HEK293 (cell line): Measurements from ENCODE around the gene ISG15.
A peak's percentile ranks its signal among the peaks of the same experiment; 100 is the strongest.

Experiments
- CTCF ChIA-PET: fragments of 350-600 bp; formaldehyde crosslinking; extraction: SDS; loops from one replicate; lab custom pipeline; 2021; ENCODE audit warnings: antibody characterized with exemption; lab: Yijun Ruan, JAX
- POLR2A ChIA-PET: fragments of 300-600 bp; formaldehyde crosslinking; extraction: SDS; loops from one replicate; lab custom pipeline; 2020; ENCODE audit warnings: antibody characterized with exemption, inconsistent platforms; lab: Yijun Ruan, JAX
- H3K27ac ChIP-seq: fragments of 200-500 bp; sonication (Bioruptor generic); 2 replicates; pipeline ENCODE4 v1.5.1; 2014; ENCODE audit warnings: low read depth, low read length, control low read depth, inconsistent platforms; ENCODE audit errors: extremely low read depth
- H3K36me3 ChIP-seq, 2 experiments: fragments of 200-500 bp in 1 of 2; sonication (Bioruptor generic) in 1 of 2; 1 replicate in 1 of 2; 2 replicates in 1 of 2; pipeline ENCODE4 v1.5.1; 2014 to 2017; ENCODE audit warnings: inconsistent platforms in 2 of 2, low read length in 2 of 2; ENCODE audit not compliant: control insufficient read depth in 2 of 2, insufficient read depth in 1 of 2
- H3K4me1 ChIP-seq: fragments of 200-500 bp; sonication (Bioruptor generic); 2 replicates; pipeline ENCODE4 v1.5.1; 2014; ENCODE audit warnings: mild to moderate bottlenecking, low read length, inconsistent platforms; ENCODE audit not compliant: control insufficient read depth, insufficient read depth
- H3K4me3 ChIP-seq: 2 replicates; pipeline ENCODE4 v1.5.1; 2011; ENCODE audit warnings: low read depth, mild to moderate bottlenecking, control low read depth, low read length, moderate library complexity
- H3K9me3 ChIP-seq: fragments of 200-500 bp; sonication (Bioruptor generic); 2 replicates; pipeline ENCODE4 v1.5.1; 2014; ENCODE audit warnings: low read depth, low read length, inconsistent platforms; ENCODE audit not compliant: control insufficient read depth, insufficient read depth
- FEZF1 ChIP-seq: fragments of 450-650 bp; formaldehyde crosslinking; IDR thresholded peaks from 2 replicates; pipeline ENCODE4 v1.5.1; 2016; ENCODE audit warnings: missing biosample characterization, missing genetic modification characterization
- GLIS1 ChIP-seq: fragments of 450-650 bp; formaldehyde crosslinking; IDR thresholded peaks from 2 replicates; pipeline ENCODE4 v1.5.1; 2016; ENCODE audit warnings: missing biosample characterization, missing genetic modification characterization
- KLF16 ChIP-seq: fragments of 450-650 bp; formaldehyde crosslinking; IDR thresholded peaks from 2 replicates; pipeline ENCODE4 v1.5.1; 2017; ENCODE audit warnings: missing biosample characterization, missing genetic modification characterization
- KLF8 ChIP-seq: fragments of 450-650 bp; formaldehyde crosslinking; IDR thresholded peaks from 2 replicates; pipeline ENCODE4 v1.5.1; 2016; ENCODE audit warnings: missing biosample characterization, missing genetic modification characterization
- SCRT1 ChIP-seq: fragments of 450-650 bp; formaldehyde crosslinking; IDR thresholded peaks from 2 replicates; pipeline ENCODE4 v1.5.1; 2016; ENCODE audit warnings: missing biosample characterization, missing genetic modification characterization, borderline replicate concordance
- SP7 ChIP-seq: fragments of 450-650 bp; formaldehyde crosslinking; IDR thresholded peaks from 2 replicates; pipeline ENCODE4 v1.5.1; 2016; ENCODE audit warnings: missing biosample characterization, missing genetic modification characterization
- WT1 ChIP-seq: fragments of 450-650 bp; formaldehyde crosslinking; IDR thresholded peaks from 2 replicates; pipeline ENCODE4 v1.5.1; 2016; ENCODE audit warnings: missing biosample characterization, missing genetic modification characterization
- ZFHX2 ChIP-seq: fragments of 450-650 bp; formaldehyde crosslinking; conservative IDR thresholded peaks from 2 replicates; pipeline ENCODE4 v1.5.1; 2016; ENCODE audit warnings: missing biosample characterization, missing genetic modification characterization
- ZFP69B ChIP-seq: fragments of 450-650 bp; formaldehyde crosslinking; IDR thresholded peaks from 2 replicates; pipeline ENCODE4 v1.5.1; 2016; ENCODE audit warnings: missing biosample characterization, missing genetic modification characterization
- ZNF2 ChIP-seq: fragments of 450-650 bp; formaldehyde crosslinking; IDR thresholded peaks from 2 replicates; pipeline ENCODE4 v1.5.1; 2016; ENCODE audit warnings: missing biosample characterization, missing genetic modification characterization
- ZNF211 ChIP-seq: fragments of 450-650 bp; formaldehyde crosslinking; IDR thresholded peaks from 2 replicates; pipeline ENCODE4 v1.5.1; 2016; ENCODE audit warnings: low read depth, missing biosample characterization, missing genetic modification characterization
- ZNF221 ChIP-seq: fragments of 450-650 bp; formaldehyde crosslinking; IDR thresholded peaks from 2 replicates; pipeline ENCODE4 v1.5.1; 2017; ENCODE audit warnings: missing biosample characterization, missing genetic modification characterization, borderline replicate concordance
- ZNF239 ChIP-seq: fragments of 450-650 bp; formaldehyde crosslinking; IDR thresholded peaks from 2 replicates; pipeline ENCODE4 v1.5.1; 2016; ENCODE audit warnings: missing biosample characterization, missing genetic modification characterization
- ZNF24 ChIP-seq: fragments of 450-650 bp; formaldehyde crosslinking; IDR thresholded peaks from 2 replicates; pipeline ENCODE4 v1.5.1; 2016; ENCODE audit warnings: missing biosample characterization, missing genetic modification characterization
- ZNF324 ChIP-seq: fragments of 450-650 bp; formaldehyde crosslinking; IDR thresholded peaks from 2 replicates; pipeline ENCODE4 v1.5.1; 2016; ENCODE audit warnings: missing biosample characterization, missing genetic modification characterization
- ZNF37A ChIP-seq: fragments of 450-650 bp; IDR thresholded peaks from 2 replicates; pipeline ENCODE4 v1.5.1; 2018; ENCODE audit warnings: missing biosample characterization, missing genetic modification characterization
- ZNF391 ChIP-seq: fragments of 450-650 bp; formaldehyde crosslinking; IDR thresholded peaks from 2 replicates; pipeline ENCODE4 v1.5.1; 2016; ENCODE audit warnings: low read depth, missing biosample characterization, missing genetic modification characterization, borderline replicate concordance
- ZNF473 ChIP-seq: fragments of 450-650 bp; formaldehyde crosslinking; IDR thresholded peaks from 2 replicates; pipeline ENCODE4 v1.5.1; 2017; ENCODE audit warnings: missing biosample characterization, missing genetic modification characterization
- ZNF501 ChIP-seq: fragments of 450-650 bp; formaldehyde crosslinking; IDR thresholded peaks from 2 replicates; pipeline ENCODE4 v1.5.1; 2016; ENCODE audit warnings: missing biosample characterization, missing genetic modification characterization
- ZNF521 ChIP-seq: fragments of 450-650 bp; formaldehyde crosslinking; IDR thresholded peaks from 2 replicates; pipeline ENCODE4 v1.5.1; 2017; ENCODE audit warnings: missing biosample characterization, mild to moderate bottlenecking, missing genetic modification characterization
- ZNF529 ChIP-seq: fragments of 450-650 bp; formaldehyde crosslinking; IDR thresholded peaks from 2 replicates; pipeline ENCODE4 v1.5.1; 2017; ENCODE audit warnings: missing genetic modification characterization, missing biosample characterization; ENCODE audit not compliant: insufficient replicate concordance
- ZNF530 ChIP-seq: fragments of 450-650 bp; formaldehyde crosslinking; IDR thresholded peaks from 2 replicates; pipeline ENCODE4 v1.5.1; 2016; ENCODE audit warnings: low read depth, missing biosample characterization, missing genetic modification characterization
- ZNF555 ChIP-seq: fragments of 450-650 bp; formaldehyde crosslinking; conservative IDR thresholded peaks from 2 replicates; pipeline ENCODE4 v1.5.1; 2017; ENCODE audit warnings: missing biosample characterization, mild to moderate bottlenecking, missing genetic modification characterization, inconsistent platforms
- ZNF558 ChIP-seq: fragments of 450-650 bp; formaldehyde crosslinking; IDR thresholded peaks from 2 replicates; pipeline ENCODE4 v1.5.1; 2016; ENCODE audit warnings: missing biosample characterization, missing genetic modification characterization
- ZNF707 ChIP-seq: fragments of 450-650 bp; formaldehyde crosslinking; IDR thresholded peaks from 2 replicates; pipeline ENCODE4 v1.5.1; 2016; ENCODE audit warnings: missing biosample characterization, missing genetic modification characterization
- ZSCAN23 ChIP-seq: fragments of 450-650 bp; formaldehyde crosslinking; IDR thresholded peaks from 2 replicates; pipeline ENCODE4 v1.5.1; 2016; ENCODE audit warnings: missing biosample characterization, missing genetic modification characterization
- ZSCAN4 ChIP-seq: fragments of 450-650 bp; formaldehyde crosslinking; IDR thresholded peaks from 2 replicates; pipeline ENCODE4 v1.5.1; 2017; ENCODE audit warnings: missing biosample characterization, missing genetic modification characterization
- TF ChIP-seq, protein P1 (sequence below): fragments of 450-650 bp; formaldehyde crosslinking; IDR thresholded peaks from 2 replicates; pipeline ENCODE4 v1.5.1; 2016; ENCODE audit warnings: missing biosample characterization, missing genetic modification characterization
- TF ChIP-seq, protein P2 (sequence below): fragments of 450-650 bp; formaldehyde crosslinking; IDR thresholded peaks from 2 replicates; pipeline ENCODE4 v1.5.1; 2016; ENCODE audit warnings: missing biosample characterization, missing genetic modification characterization

ISG15 gene

DNA sequence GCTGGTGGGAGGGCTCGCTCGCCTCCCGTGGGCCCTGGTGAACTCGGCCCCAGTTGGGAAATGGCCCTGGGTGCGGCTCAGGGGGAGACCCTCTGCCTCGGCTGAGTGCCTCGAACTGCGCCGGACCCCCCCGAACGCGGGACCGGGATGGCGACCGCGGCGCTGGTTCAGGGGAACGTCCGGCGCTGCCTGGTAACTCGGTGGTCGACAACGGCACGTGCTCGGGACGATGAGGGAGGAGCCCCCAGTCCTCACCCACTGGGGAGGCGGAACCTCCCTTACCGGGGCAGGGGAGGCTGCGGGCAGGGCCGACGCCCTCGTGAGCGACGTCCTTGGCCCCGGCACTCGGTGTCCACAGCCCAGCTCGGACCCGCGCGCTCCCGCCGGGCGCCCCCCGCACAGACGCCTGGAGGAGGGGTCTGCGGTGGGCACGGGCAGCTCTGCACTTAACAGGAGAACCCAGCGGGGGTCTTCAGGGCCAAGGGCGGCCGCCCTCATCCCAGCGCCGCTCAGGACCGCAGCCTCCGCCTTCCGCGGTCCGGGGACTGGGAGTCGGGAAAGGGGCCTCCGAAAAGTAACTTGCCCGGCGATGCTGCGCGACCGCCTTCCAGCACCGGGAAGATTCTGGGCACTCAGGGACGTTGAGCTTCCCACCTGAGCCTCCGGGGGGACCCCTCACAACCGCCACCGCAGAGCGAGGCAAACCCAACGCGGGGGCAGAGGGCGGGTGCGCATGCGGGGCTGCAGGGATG is 15.1 kb upstream of the ISG15 start (continued):
- TF ChIP-seq ZNF24 (tag by site-specific recombination) (no peak), ZNF473 (tag by site-specific recombination) (no peak), ZNF707 (no peak), ZNF521 (no peak)
- TF ChIP-seq, protein P1, sequence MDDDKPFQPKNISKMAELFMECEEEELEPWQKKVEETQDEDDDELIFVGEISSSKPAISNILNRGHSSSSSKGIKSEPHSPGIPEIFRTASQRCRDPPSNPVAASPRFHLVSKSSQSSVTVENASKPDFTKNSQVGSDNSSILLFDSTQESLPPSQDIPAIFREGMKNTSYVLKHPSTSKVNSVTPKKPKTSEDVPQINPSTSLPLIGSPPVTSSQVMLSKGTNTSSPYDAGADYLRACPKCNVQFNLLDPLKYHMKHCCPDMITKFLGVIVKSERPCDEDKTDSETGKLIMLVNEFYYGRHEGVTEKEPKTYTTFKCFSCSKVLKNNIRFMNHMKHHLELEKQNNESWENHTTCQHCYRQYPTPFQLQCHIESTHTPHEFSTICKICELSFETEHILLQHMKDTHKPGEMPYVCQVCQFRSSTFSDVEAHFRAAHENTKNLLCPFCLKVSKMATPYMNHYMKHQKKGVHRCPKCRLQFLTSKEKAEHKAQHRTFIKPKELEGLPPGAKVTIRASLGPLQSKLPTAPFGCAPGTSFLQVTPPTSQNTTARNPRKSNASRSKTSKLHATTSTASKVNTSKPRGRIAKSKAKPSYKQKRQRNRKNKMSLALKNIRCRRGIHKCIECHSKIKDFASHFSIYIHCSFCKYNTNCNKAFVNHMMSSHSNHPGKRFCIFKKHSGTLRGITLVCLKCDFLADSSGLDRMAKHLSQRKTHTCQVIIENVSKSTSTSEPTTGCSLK (tag by site-specific recombination) = no peak

DNA sequence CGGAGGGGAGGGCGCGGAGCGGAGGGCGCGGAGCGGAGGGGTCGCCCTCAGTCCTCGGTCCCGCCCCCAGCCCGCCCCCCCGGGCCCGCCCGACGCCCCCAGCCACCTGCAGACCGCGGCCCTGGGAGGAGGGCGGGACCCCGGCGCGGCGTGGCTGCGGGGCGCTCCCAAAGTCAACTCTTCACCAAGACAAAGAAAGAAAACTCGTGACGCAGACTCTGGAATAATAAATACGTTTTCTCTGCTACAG is 14.6 kb upstream of the ISG15 start:
- CTCF ChIA-PET = no interaction called here
- POLR2A ChIA-PET = interaction anchor here (0.7 to 6.5 kb wide), 4 partner anchors 15 to 118 kb away, joined by 3 to 44 read pairs (median 7); partner anchors contain the start of genes AGRN, C1orf159 and ISG15
- peak overlapping the region; percentile 74 for H3K4me3 ChIP-seq

DNA sequence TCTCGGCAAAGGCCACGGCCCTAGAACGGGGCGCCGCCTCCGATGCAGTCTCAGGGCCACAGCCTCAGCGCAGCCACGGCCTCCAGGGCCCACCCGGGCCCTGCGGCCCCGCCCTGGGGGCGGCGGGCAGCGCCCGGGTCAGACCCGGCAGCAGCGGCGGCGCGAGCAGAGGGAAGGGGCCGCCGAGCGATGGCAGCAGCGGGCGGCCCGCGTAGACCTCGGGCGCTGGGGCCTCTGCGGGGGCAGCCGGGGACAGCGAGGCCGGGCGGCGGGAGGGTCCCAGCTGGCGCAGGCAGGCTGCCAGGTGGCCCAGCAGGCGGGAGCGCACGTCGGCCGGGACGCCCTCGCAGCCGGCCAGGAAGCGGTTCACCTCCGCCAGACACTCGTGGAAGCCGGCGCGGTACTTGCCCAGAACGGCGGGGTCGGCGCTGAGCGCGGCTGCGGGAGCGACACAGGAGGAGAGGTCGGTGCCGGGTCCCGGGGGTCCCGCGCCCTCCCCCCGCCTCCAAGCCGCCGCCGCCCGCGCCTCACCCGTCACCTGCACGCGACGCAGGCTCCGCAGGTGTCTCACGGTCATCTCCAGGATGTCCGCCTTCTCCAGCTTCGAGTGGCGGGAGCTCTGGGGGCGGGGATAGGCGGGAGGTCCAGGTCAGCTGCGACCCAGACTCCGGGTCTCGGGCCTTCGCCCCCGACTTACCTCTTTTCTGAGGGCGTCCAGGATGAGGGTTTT is 14.1 kb upstream of the ISG15 start:
- Histone ChIP-seq H3K4me3 (peak overlapping the region; percentile 74), H3K9me3 (no peaks in the 10 kb centered on the region), H3K27ac (peak overlapping the region; percentile 97), H3K36me3 (peaks cover 0 to 35% of the 10 kb centered on the region in 2 experiments; a peak in 2 of 3 replicates), H3K4me1 (0 out of 2 replicates have a peak, but pooled peaks cover 3% of the 10 kb centered on the region)
- ChIA-PET CTCF (interaction anchor here (0.7 kb wide), 1 partner anchor 65 kb away, joined by 3 read pairs; no protein-coding TSS in a partner anchor), POLR2A (interaction anchor here (0.5 to 6.5 kb wide), 11 partner anchors 14 to 319 kb away, joined by 3 to 44 read pairs (median 4); partner anchors contain the start of genes AGRN, C1orf159, ISG15 and PLEKHN1)
- TF ChIP-seq ZFHX2 (tag by site-specific recombination) (peak; percentile 73), ZFP69B (tag by site-specific recombination) (no peak), SP7 (no peak), ZNF473 (tag by site-specific recombination) (no peak), ZNF2 (tag by site-specific recombination) (no peak), ZNF707 (no peak), ZNF558 (tag by site-specific recombination) (no peak), ZNF24 (tag by site-specific recombination) (no peak), ZNF37A (tag by site-specific recombination) (no peak), ZNF324 (tag by site-specific recombination) (no peak), ZNF221 (tag by site-specific recombination) (no peak), ZNF529 (tag by site-specific recombination) (no peak), ZNF211 (tag by site-specific recombination) (no peak), ZSCAN4 (tag by site-specific recombination) (no peak), WT1 (tag by site-specific recombination) (no peak; the same call in 1 of the 2 replicates), ZNF555 (no peak), ZNF501 (no peak), ZNF530 (no peak), GLIS1 (tag by site-specific recombination) (no peak), FEZF1 (tag by site-specific recombination) (no peak), ZNF391 (tag by site-specific recombination) (peak; percentile 47; the same call in 1 of the 2 replicates), ZNF239 (tag by site-specific recombination) (no peak), ZSCAN23 (tag by site-specific recombination) (no peak)
- TF ChIP-seq, protein P2, sequence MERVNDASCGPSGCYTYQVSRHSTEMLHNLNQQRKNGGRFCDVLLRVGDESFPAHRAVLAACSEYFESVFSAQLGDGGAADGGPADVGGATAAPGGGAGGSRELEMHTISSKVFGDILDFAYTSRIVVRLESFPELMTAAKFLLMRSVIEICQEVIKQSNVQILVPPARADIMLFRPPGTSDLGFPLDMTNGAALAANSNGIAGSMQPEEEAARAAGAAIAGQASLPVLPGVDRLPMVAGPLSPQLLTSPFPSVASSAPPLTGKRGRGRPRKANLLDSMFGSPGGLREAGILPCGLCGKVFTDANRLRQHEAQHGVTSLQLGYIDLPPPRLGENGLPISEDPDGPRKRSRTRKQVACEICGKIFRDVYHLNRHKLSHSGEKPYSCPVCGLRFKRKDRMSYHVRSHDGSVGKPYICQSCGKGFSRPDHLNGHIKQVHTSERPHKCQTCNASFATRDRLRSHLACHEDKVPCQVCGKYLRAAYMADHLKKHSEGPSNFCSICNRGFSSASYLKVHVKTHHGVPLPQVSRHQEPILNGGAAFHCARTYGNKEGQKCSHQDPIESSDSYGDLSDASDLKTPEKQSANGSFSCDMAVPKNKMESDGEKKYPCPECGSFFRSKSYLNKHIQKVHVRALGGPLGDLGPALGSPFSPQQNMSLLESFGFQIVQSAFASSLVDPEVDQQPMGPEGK = 0 out of 2 replicates have a peak, but pooled peaks have one; percentile 20

More for the DNA sequence above, 14.6 kb upstream of the ISG15 start:
- H3K36me3 ChIP-seq = peaks cover 0 to 31% of the 10 kb centered on the region in 2 experiments; a peak in 2 of 3 replicates
- H3K4me1 ChIP-seq = 0 out of 2 replicates have a peak, but pooled peaks cover 3% of the 10 kb centered on the region
- H3K27ac ChIP-seq = peak overlapping the region; percentile 97
- no peaks in the 10 kb centered on the region for H3K9me3 ChIP-seq
- no peak for TF ChIP-seq ZNF391 (tag by site-specific recombination)
- TF ChIP-seq SCRT1 (tag by site-specific recombination) = no peak
- TF ChIP-seq KLF16 = no peak
- peak; percentile 66 for TF ChIP-seq KLF8 (tag by site-specific recombination)
